ENCODE measurements around the gene UGT1A10.

UGT1A10 gene

DNA sequence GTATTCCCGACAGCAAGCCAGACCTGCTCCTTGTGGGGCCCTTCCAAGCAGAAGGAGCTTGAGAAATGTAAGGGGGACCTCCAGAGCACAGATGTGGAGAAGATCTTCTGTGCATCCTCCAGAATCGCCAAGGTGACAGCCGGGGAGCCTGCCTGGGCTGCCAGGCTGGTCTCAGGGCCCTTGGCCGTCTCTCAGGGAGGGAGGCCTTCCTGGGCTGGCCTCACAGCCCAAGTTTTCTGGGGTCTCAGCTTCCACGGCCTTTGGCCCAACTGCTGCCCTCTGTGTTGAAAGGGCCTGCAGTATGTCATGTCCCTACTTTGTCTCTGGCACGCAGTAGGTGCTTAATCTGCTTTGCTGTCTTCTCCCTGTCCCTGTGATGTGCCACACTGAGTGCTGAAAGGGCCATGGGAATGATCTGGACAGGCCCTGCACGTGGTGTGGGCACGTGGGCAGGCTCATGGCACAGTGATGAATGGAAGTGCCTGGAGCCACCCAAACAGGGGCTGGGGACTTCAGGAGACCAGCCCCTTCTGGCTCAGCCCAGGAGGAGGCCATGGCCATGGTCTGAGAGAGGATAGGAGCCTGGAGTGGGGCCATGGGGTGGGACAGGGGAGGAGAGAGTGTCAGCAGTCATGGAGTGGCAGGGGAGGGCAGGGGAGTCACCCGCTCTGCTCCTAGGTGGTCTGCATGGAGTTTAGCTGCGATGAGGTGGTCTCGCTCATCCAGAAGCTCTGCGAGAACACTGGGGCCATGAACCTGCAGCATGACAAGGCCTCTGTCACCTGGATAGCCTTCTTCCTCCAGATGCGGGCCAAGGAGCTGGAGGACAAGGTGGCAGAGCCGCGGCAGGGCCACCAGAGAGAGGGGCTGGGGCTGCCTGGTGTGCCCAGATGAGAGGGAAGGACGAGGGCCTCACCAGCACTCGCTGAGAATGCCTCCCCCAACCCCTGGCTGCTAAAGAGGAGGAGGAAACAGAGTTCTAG lies 182.7 kb downstream of the UGT1A10 start:
- H3K4me1 ChIP-seq (ENCODE audit: control insufficient read depth in 1 of 2, insufficient read depth in 2 of 2, low read length in 2 of 2) = peaks cover 9 to 29% of the 10 kb centered on the region in 2 donors
- H3K9ac ChIP-seq (ENCODE audit: low read depth in 1 of 2, low read length in 2 of 2) = no peak overlapping the region
- peaks cover 0 to 3% of the 10 kb centered on the region in 2 donors for H3K27me3 ChIP-seq (ENCODE audit: control insufficient read depth in 1 of 2, insufficient read depth in 2 of 2, low read length in 2 of 2)
- H3K27ac ChIP-seq (ENCODE audit: low read depth, low read length) = no peak overlapping the region
- H3K4me3 ChIP-seq (ENCODE audit: low read depth in 1 of 2, low read length in 2 of 2) = no peak overlapping the region
- H3K36me3 ChIP-seq (ENCODE audit: control insufficient read depth in 1 of 2, insufficient read depth in 2 of 2, low read length in 2 of 2) = no peaks in the 10 kb centered on the region
- no peaks in the 10 kb centered on the region for H3K9me3 ChIP-seq (ENCODE audit: control insufficient read depth in 1 of 2, low read length in 2 of 2)

DNA sequence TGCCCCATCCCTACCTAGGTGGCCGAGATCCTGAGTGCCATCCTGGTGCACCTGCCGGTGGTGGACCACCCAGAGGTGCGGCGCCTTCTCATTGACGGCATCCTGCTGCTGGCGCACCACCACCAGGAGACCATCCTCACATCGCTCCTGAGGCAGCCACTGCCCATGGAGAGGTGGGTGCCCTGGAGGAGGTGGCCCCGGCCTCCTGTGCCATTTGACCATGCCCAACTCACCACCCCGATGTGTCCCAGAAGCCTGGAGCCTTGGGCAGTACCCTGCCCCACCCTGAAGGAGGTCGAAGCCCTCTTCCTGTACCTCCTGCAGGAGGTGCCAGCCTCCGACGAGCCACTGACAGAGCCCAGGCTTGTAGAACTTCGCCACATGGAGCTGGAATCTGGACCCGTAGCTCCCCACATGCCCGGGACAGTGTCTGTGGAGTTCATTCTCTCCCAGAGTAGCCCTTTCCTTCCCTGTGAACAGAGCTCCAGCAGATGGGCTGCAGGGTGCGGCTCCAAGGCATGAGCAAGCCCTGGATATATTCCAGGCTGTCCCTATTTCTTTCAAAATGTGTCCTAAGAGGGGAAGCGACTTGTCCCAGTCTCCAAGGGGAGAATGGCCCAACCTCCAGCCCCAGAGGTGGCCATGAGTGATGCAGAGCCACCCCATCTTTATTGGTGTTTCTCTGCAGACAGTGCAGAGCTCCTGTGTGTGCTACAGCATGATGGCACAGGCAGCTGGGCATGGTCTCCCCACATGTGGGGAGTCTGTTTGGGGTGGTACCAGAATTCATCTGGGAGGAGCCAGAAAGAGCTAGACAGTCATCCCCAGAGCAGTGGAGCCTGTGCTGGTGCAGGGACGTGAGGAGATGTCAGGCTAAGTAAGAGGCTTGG lies 183.9 kb downstream of the UGT1A10 start:
- H3K9me3 ChIP-seq (ENCODE audit: control insufficient read depth in 1 of 2, low read length in 2 of 2) = no peaks in the 10 kb centered on the region
- peaks cover 0 to 3% of the 10 kb centered on the region in 2 donors for H3K27me3 ChIP-seq (ENCODE audit: control insufficient read depth in 1 of 2, insufficient read depth in 2 of 2, low read length in 2 of 2)
- no peaks in the 10 kb centered on the region for H3K36me3 ChIP-seq (ENCODE audit: control insufficient read depth in 1 of 2, insufficient read depth in 2 of 2, low read length in 2 of 2)
- H3K9ac ChIP-seq (ENCODE audit: low read depth in 1 of 2, low read length in 2 of 2) = no peak overlapping the region
- no peak overlapping the region for H3K4me3 ChIP-seq (ENCODE audit: low read depth in 1 of 2, low read length in 2 of 2)
- H3K27ac ChIP-seq (ENCODE audit: low read depth, low read length) = no peak overlapping the region
- peaks cover 9 to 29% of the 10 kb centered on the region in 2 donors for H3K4me1 ChIP-seq (ENCODE audit: control insufficient read depth in 1 of 2, insufficient read depth in 2 of 2, low read length in 2 of 2)

DNA sequence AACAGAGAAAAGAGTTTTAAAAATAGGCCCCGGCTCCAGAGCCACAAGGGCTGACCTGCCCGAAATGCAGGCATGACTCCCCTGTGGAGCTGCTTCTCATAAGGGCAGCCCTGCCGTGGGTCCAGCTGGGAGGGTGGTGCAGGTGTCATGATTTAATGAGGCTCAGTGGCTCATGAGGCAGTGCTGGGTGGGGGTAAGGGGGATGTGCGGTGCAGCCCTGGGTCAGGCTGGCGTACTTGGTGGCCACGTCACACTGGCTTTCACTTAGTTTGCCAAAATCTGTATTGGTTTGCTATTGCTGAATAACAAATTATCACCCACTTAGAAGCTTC lies 184.5 kb downstream of the UGT1A10 start:
- Histone ChIP-seq H3K4me3 (ENCODE audit: low read depth in 1 of 2, low read length in 2 of 2) (no peak overlapping the region), H3K4me1 (ENCODE audit: control insufficient read depth in 1 of 2, insufficient read depth in 2 of 2, low read length in 2 of 2) (peaks cover 9 to 29% of the 10 kb centered on the region in 2 donors), H3K27me3 (ENCODE audit: control insufficient read depth in 1 of 2, insufficient read depth in 2 of 2, low read length in 2 of 2) (peaks cover 0 to 3% of the 10 kb centered on the region in 2 donors), H3K9ac (ENCODE audit: low read depth in 1 of 2, low read length in 2 of 2) (no peak overlapping the region), H3K9me3 (ENCODE audit: control insufficient read depth in 1 of 2, low read length in 2 of 2) (no peaks in the 10 kb centered on the region), H3K36me3 (ENCODE audit: control insufficient read depth in 1 of 2, insufficient read depth in 2 of 2, low read length in 2 of 2) (no peaks in the 10 kb centered on the region), H3K27ac (ENCODE audit: low read depth, low read length) (no peak overlapping the region)

DNA sequence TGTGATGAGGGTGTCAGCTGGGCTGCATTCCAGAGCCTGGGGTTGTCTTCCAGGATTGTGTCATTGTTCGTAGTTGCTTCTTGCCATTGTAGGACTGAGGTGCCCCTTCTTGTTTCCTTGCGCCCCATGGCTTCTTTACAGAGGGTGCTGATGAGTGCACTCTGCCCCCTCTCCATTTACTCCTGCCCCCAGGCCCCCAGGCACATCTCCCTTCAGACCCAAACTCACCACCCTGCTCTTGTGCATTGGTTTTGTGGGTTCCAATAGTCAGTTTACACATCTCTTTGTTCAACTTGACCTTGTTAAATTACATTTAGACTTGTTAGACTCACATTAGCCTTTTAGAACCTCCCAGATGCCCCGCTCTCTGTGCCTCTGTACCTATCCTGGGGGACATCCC lies 184.9 kb downstream of the UGT1A10 start:
- H3K27me3 ChIP-seq (ENCODE audit: control insufficient read depth in 1 of 2, insufficient read depth in 2 of 2, low read length in 2 of 2) = peaks cover 0 to 3% of the 10 kb centered on the region in 2 donors
- no peak overlapping the region for H3K9ac ChIP-seq (ENCODE audit: low read depth in 1 of 2, low read length in 2 of 2)
- H3K36me3 ChIP-seq (ENCODE audit: control insufficient read depth in 1 of 2, insufficient read depth in 2 of 2, low read length in 2 of 2) = no peaks in the 10 kb centered on the region
- H3K9me3 ChIP-seq (ENCODE audit: control insufficient read depth in 1 of 2, low read length in 2 of 2) = no peaks in the 10 kb centered on the region
- no peak overlapping the region for H3K4me3 ChIP-seq (ENCODE audit: low read depth in 1 of 2, low read length in 2 of 2)
- H3K4me1 ChIP-seq (ENCODE audit: control insufficient read depth in 1 of 2, insufficient read depth in 2 of 2, low read length in 2 of 2) = peaks cover 9 to 29% of the 10 kb centered on the region in 2 donors
- no peak overlapping the region for H3K27ac ChIP-seq (ENCODE audit: low read depth, low read length)

GRCh38 chr2:233821709-233822100 lies 185.5 kb downstream of the UGT1A10 start:
- Histone ChIP-seq H3K9ac (ENCODE audit: low read depth in 1 of 2, low read length in 2 of 2) (no peak overlapping the region), H3K27ac (ENCODE audit: low read depth, low read length) (no peak overlapping the region), H3K4me3 (ENCODE audit: low read depth in 1 of 2, low read length in 2 of 2) (no peak overlapping the region), H3K4me1 (ENCODE audit: control insufficient read depth in 1 of 2, insufficient read depth in 2 of 2, low read length in 2 of 2) (peaks cover 9 to 29% of the 10 kb centered on the region in 2 donors), H3K9me3 (ENCODE audit: control insufficient read depth in 1 of 2, low read length in 2 of 2) (no peaks in the 10 kb centered on the region), H3K27me3 (ENCODE audit: control insufficient read depth in 1 of 2, insufficient read depth in 2 of 2, low read length in 2 of 2) (peaks cover 0 to 3% of the 10 kb centered on the region in 2 donors), H3K36me3 (ENCODE audit: control insufficient read depth in 1 of 2, insufficient read depth in 2 of 2, low read length in 2 of 2) (no peaks in the 10 kb centered on the region)

DNA sequence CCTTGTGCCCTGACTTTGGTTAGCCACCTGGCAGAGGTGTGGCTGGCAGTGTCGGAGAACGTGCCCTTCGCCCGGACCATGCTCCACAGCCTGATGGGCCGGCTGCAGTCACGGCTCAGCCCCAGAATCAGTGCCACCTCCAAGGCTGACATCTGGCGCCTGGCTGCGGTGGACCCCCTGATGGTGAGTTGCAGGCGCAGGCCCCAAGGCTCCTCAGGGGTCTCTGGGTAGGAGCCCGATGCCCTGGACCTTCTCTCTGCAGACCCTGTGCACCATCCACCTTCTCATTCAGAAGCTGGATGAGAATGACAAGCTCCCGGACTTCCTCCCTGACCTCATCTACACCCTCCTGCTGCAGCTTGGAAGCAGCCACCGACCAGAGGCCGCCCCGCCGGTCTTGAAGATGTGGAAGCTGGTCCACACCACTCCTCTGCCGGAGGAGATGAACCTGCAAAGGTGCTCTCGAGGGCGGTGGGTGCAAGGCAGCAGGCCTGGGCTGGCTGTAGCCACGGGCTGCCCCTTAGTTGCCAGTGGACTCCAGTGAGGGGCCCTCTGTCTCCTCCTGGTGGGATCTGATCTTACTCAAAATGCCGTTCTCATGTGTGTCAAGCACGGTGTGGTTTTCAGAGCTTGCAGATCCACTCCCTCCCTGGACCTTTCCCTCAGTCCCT lies 186.0 kb downstream of the UGT1A10 start:
- no peak overlapping the region for H3K27ac ChIP-seq (ENCODE audit: low read depth, low read length)
- H3K9me3 ChIP-seq (ENCODE audit: control insufficient read depth in 1 of 2, low read length in 2 of 2) = no peaks in the 10 kb centered on the region
- H3K36me3 ChIP-seq (ENCODE audit: control insufficient read depth in 1 of 2, insufficient read depth in 2 of 2, low read length in 2 of 2) = no peaks in the 10 kb centered on the region
- no peak overlapping the region for H3K9ac ChIP-seq (ENCODE audit: low read depth in 1 of 2, low read length in 2 of 2)
- no peak overlapping the region for H3K4me3 ChIP-seq (ENCODE audit: low read depth in 1 of 2, low read length in 2 of 2)
- H3K27me3 ChIP-seq (ENCODE audit: control insufficient read depth in 1 of 2, insufficient read depth in 2 of 2, low read length in 2 of 2) = peaks cover 0 to 3% of the 10 kb centered on the region in 2 donors
- peaks cover 9 to 29% of the 10 kb centered on the region in 2 donors for H3K4me1 ChIP-seq (ENCODE audit: control insufficient read depth in 1 of 2, insufficient read depth in 2 of 2, low read length in 2 of 2)

Data from duodenal mucosa (tissue), 2 donors.